Right atrium auricular region (tissue), 2 donors: ENCODE data around the gene MPZL1. TPM values are rescaled to one million over a fixed set of nuclear protein-coding genes. Genes with fewer than 3 reads are reported as not detected.
"Not testable (repeated sequence)": the region's sequence is repeated elsewhere in the genome, so short reads cannot be mapped to it uniquely, and the experiment has no call there.

Experiments
- DNase-seq: peaks from one replicate; pipeline ENCODE4 v3.0.0-alpha.2; 2019; ENCODE audit warnings: low spot score
- H3K27ac ChIP-seq, 2 donors: fragments of 200-600 bp; sonication (generic); 1 replicate in 1 of 2; 2 replicates in 1 of 2; pipeline ENCODE4 v1.5.1; 2016 to 2019
- H3K27me3 ChIP-seq, 2 donors: fragments of 200-600 bp; sonication (generic); one replicate each; pipeline versions ENCODE4 v1.5.1 to v1.6.0; 2017 to 2019
- H3K36me3 ChIP-seq: fragments of 200-600 bp; sonication (generic); one replicate; pipeline ENCODE4 v1.5.1; 2016
- H3K4me1 ChIP-seq, 2 donors: fragments of 200-600 bp; sonication (generic); one replicate each; pipeline versions ENCODE4 v1.5.1 to v1.6.0; 2017 to 2019
- H3K4me3 ChIP-seq, 2 donors: fragments of 200-600 bp; sonication (generic); 1 replicate in 1 of 2; 2 replicates in 1 of 2; pipeline ENCODE4 v1.5.1; 2017 to 2019; ENCODE audit warnings: mild to moderate bottlenecking in 1 of 2, moderate library complexity in 1 of 2
- H3K9me3 ChIP-seq, 2 donors: fragments of 200-600 bp; sonication (generic); one replicate each; pipeline ENCODE4 v1.5.1; 2019
- CTCF ChIP-seq, 2 donors: fragments of 200-600 bp; sonication (generic); IDR thresholded peaks; one replicate each; pipeline ENCODE4 v1.5.1; 2019; ENCODE audit warnings: antibody characterized with exemption in 2 of 2
- total RNA-seq, 2 donors: library from RNA; depleted of rRNA; stranded (reverse); fragments of >200 nt; gene quantifications; one replicate each; pipeline ENCODE4 v1.1.0, GENCODE V29; 2016

Gene MPZL1
- total RNA-seq, 2 donors from 2014 or later = 22.4 to 52.0 TPM

GRCh38 chr1:167805041-167805556, 83.3 kb downstream of the MPZL1 start:
- DNase-seq = no peak
- H3K4me3 ChIP-seq = no peak overlapping the region
- peaks cover 0 to 9% of the 10 kb centered on the region in 2 donors for H3K4me1 ChIP-seq
- TF ChIP-seq CTCF (IDR thresholded peaks at IDR 0.05) = no peak
- H3K36me3 ChIP-seq = no peaks in the 10 kb centered on the region
- H3K9me3 ChIP-seq = no peaks in the 10 kb centered on the region
- no peak overlapping the region for H3K27ac ChIP-seq
- no peaks in the 10 kb centered on the region for H3K27me3 ChIP-seq

- not testable (repeated sequence) for H3K9me3 ChIP-seq, H3K36me3 ChIP-seq, H3K27ac ChIP-seq, H3K4me3 ChIP-seq, H3K4me1 ChIP-seq, DNase-seq, H3K27me3 ChIP-seq
Observed at GRCh38 chr1:167806235-167806634, 84.5 kb downstream of the MPZL1 start.

GRCh38 chr1:167806676-167807075, 84.9 kb downstream of the MPZL1 start:
- H3K27ac ChIP-seq, H3K4me3 ChIP-seq, H3K27me3 ChIP-seq, H3K4me1 ChIP-seq, DNase-seq, H3K36me3 ChIP-seq, H3K9me3 ChIP-seq: not testable (repeated sequence)

- no peak for TF ChIP-seq CTCF (IDR thresholded peaks at IDR 0.05)
- Histone ChIP-seq H3K4me1 (peaks cover 0 to 5% of the 10 kb centered on the region in 2 donors), H3K9me3 (peaks cover 0 to 8% of the 10 kb centered on the region in 2 donors), H3K27me3 (no peaks in the 10 kb centered on the region), H3K4me3 (no peak overlapping the region), H3K27ac (no peak overlapping the region), H3K36me3 (no peaks in the 10 kb centered on the region)
- DNase-seq = no peak
Observed at GRCh38 chr1:167808104-167808503, 86.3 kb downstream of the MPZL1 start.

- no peak for TF ChIP-seq CTCF (IDR thresholded peaks at IDR 0.05)
- Histone ChIP-seq H3K4me3 (no peak overlapping the region), H3K27me3 (no peaks in the 10 kb centered on the region), H3K36me3 (no peaks in the 10 kb centered on the region), H3K4me1 (no peaks in the 10 kb centered on the region), H3K9me3 (peaks cover 0 to 14% of the 10 kb centered on the region in 2 donors), H3K27ac (no peak overlapping the region)
- DNase-seq = no peak
Observed at GRCh38 chr1:167808690-167809089, 86.9 kb downstream of the MPZL1 start.

- Histone ChIP-seq H3K36me3 (no peaks in the 10 kb centered on the region), H3K27ac (no peak overlapping the region), H3K9me3 (peaks cover 0 to 24% of the 10 kb centered on the region in 2 donors), H3K4me3 (no peak overlapping the region), H3K27me3 (no peaks in the 10 kb centered on the region), H3K4me1 (no peaks in the 10 kb centered on the region)
- DNase-seq = no peak
- no peak for TF ChIP-seq CTCF (IDR thresholded peaks at IDR 0.05)
Observed at GRCh38 chr1:167812972-167813371, 91.2 kb downstream of the MPZL1 start.

- H3K27me3 ChIP-seq = no peaks in the 10 kb centered on the region
- H3K4me3 ChIP-seq = no peak overlapping the region
- H3K4me1 ChIP-seq = peaks cover 0 to 13% of the 10 kb centered on the region in 2 donors
- no peak for TF ChIP-seq CTCF (IDR thresholded peaks at IDR 0.05)
- no peak for DNase-seq
- H3K36me3 ChIP-seq = no peaks in the 10 kb centered on the region
- H3K27ac ChIP-seq = no peak overlapping the region
- peaks cover 0 to 24% of the 10 kb centered on the region in 2 donors for H3K9me3 ChIP-seq
Observed at GRCh38 chr1:167815650-167816049, 93.9 kb downstream of the MPZL1 start.
